Activated CD8-positive, alpha-beta memory T cell treated with anti-CD3 and anti-CD28 coated beads for 4 hours (primary cell): Measurements from ENCODE around the gene MYO1E.
"Not testable (repeated sequence)": the region's sequence is repeated elsewhere in the genome, so short reads cannot be mapped to it uniquely, and the experiment has no call there.

Source experiments
- DNase-seq, 2 donors: peaks; one replicate each; pipeline ENCODE4 v3.0.0-alpha.2; 2020; ENCODE audit warnings: low read depth in 2 of 2

The MYO1E gene

DNA sequence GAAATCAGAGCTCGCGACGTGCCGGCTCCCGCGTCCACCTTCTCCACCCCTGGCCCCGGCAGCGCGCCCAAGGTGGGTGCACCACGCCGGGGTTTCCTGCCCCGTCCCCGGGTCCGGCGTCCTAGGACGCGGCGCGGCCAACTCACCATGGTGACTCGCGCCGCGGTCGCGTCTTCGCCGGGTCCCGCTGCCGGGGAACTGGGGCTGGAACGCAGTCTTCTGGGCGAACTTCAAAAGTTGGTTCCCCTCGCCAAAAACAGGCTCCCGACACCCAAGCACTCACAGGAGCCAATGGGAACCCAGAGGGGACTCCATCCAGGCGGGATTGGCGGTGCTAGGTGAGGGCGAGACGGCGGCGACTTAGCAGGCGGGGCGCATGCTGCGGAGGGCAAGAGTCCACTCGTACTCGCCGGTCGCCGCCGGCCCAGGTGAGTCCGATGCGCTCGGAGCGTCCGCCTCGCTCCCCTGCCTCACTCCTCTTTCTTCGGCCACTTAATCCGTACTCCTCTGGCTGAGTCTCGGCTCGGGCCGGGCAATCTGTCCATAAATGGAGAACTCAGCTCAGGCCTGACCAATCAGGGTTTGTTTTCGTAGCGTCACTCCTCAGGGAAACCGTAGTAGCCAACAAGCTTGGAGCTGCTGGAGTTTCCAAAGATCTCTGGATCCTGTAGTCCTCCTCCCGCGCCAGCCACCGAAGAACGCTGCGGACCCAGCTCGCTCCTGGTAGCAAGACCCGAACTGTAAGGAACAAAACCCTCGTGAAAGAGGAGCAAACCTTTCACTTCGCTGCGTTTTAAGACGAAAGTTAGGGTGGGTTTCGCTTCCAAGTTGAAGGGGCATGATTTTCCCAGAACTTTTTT lies at the start of gene MYO1E:
Gene MYO1E (minus strand): TSS at position 520 of the 860 bp plus-strand sequence. CDS start 371 bp downstream, at position 149.
- DNase-seq: no peak

DNA sequence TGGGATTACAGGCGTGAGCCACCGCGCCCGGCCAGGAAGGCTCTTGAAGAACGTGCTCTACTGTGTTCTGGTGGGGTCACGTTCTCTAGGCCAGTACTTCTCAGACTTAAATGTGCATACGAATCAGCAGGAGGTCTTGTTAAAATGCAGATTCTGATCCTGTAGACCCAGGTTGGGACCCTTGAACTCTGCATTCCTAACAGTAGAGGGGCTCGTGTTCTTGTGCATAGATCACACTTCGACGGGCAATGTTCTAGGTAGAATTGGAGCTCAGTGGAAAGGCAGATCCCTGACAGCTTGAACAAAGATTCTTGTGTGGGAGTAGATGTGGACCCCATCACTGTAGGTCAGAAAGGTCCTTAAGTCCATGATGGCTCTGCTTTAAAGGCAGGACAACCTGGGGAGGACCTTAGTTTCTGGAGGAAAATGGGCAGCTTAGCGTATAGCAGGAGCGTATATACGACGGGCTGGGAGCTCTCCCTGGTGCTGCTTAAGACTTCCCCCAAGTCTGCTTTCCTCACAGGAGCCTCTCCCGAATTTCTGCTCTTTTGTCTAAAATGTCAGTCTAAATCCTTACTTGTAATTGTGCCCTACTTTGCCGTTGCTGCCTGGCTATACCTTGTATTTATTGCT lies 48.4 kb upstream of the MYO1E start:
- DNase-seq: no peak

DNA sequence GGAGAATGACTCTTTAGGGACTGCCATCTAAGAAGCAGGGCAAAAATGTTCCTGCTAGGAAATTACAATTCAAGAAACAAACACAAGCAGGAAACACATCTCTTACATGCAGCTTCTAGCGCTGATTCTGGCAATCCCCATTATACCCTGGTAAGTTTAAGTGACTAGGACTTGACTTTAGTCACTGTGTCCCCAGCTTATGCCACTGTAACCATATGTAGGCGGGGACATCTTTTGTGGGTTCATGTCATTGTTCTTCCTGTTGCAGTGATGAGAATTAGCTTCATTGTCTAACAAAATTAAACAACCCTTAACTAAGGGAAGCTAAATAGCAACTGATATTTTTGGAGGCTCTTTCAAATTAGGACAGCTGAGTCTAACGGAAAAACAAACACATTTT lies 47.4 kb upstream of the MYO1E start:
- DNase-seq: no peak

DNA sequence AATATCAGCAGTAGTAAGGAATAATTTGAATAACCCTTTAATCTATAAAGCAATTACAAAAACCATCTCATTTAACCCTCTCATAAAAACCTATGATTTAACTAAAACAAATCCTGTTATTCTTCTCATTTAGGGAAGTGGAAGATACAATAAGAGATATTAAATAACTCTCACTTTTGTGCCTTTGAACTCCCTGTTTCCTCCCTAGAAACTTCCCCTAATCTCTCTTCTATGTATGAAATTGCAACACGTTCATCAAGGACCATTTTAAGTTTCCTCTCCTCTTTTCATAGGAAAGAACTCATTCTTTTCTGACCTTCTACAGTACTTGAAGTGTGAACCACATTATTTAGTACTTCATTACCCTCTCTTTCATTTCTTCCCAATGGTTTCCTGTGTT lies 46.5 kb upstream of the MYO1E start:
- no peak for DNase-seq

DNA sequence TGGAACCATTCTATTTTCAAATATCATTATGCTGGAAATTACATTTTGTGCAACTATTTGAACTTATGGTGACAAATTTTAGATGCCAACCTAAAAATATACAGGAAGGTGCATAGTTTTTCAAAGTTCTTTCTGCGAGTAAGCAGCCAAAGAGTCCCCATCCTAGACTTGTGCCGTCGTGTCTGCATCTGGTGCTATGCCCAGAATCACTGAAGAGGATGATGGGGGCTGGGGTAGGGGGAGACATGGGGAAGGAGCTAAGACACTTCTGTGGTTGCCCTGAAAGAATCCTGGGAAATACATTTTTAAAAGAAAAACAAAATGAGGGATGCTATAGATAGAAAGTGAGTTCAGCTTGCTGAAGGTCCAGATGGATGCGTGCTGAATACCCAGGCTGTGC lies 44.1 kb upstream of the MYO1E start:
- DNase-seq: no peak

DNA sequence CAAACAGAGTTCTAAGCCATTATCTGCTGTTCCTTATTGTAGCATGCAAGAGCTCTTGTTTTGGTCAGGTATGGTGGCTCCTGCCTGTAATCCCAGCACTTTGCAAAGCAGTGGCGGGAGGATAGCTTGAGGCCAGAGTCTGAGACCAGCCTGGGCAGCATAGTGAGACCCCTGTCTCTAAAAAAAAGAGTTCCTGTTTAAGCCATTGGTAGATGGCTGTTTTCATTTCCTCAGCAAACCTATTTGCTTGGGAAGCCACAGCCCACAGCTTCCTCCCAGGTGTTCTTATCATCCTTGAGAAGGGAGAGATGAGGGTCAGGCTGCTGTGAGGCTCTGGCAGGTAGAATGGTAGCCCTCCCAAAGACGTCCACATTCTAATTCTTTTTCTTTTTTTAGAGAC lies 40.9 kb upstream of the MYO1E start:
- DNase-seq: no peak

DNA sequence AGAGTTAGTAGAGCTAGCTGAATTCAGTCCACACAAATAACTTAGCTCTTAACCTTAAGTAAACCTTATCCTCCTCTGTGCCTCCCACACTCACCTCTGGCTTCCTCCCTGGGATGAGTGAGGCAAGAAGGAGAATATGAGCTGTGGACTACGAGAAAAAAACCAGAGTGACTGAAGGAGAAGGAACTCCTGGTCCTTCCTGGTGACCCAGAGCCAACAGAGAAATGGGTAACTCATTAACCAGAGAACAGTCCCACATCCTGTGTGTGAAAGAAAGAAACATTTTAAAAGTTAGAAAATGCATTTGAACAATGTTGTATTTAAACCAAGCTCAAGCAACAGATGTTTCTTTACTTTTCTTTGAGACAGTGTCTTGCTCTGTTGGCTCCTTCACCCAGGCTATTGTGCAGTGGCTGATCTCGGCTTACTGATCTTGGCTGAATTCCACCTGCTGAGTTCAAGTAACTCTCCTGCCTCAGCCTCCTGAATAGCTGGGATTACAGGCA lies 37.8 kb upstream of the MYO1E start:
- DNase-seq: no peak

DNA sequence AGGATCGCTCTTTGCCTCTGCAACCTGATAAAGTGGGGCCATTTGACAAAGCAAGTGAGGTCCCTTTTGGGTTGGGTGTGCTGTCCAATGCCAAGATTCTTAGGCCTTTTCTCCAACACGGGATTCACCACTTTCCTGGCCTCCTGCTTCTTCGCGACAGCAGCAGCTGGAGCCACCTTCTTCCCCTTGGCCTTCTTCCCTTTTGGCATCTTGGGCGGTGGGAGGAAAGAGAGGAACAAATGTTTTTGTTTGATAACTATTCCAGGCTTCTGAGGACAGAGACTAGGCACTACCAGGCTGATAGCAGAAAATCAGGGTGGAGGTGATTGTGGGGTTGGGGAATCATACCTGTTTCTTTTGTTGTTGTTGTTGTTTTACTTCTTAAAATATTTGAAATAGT lies 35.3 kb upstream of the MYO1E start:
- no peak for DNase-seq

DNA sequence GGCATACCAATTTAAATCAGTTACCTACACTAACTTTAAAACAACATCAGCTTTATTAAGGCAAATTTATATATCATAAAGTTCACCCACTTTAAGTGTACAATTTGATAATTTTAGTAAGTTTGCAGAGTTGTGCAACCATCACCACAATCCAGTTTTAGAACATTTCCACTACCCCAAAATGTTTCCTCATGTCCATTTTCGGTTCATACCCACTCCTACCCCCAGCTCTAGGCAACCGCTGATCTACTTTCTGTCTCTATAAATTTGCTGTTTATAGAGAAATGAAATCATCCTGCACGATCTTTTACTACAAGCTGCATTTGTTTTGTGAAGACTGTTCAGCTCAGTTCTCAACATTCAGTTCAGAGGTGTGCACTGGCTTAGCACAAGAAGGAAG lies 33.8 kb upstream of the MYO1E start:
- DNase-seq: no peak

DNA sequence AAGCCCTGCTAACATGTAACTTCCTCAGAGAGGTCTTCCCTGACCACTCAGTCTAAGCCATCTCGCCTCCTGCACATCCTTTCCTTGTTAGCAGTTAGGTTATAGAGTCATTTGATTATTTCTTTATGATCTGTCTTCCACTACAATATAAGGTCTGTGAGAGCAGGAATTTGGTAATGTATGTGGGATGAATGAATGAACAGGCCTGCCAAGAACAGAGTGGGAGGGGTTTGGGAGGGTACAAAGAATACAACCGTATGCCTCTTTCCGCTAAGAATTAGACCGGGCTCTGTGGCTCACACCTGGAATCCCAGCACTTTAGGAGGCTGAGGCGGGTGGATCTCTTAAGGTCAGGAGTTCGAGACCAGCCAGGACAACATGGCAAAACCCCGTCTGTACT lies 32.4 kb upstream of the MYO1E start:
- no peak for DNase-seq

DNA sequence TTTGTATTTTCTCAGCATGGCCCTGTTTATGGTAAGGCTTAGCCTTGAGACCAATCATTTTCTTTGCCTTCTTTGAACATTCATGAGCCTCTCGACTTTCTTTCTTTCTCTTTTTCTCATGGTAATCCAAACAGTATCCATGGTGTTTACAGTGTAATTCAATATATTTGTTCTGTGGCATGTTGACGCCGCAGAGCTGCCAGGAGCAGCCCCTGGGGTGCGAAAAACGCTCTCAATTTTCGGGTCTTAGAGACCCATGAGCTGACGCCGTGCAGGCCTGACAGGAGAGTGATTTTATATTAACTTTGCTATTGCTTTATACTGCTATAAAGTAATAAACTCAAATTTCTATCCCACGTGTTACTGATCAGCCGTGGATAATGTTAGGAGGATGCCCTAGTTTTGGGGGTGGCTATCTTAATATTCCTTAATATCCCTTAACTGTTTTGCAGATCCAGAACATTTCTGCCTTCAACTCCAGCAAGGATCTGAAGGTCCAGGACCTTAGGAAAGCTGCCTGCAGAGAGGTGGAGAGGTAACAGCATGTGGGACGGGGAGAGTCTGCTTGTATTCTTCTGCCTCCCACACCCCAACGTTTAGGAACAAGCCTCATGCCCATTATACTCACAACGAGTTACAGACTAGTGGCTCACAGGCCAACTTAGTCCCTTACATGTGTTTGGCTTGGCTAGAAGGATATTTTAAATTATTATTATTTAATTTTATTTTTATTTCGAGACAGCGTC lies 29.3 kb upstream of the MYO1E start:
- DNase-seq: no peak

DNA sequence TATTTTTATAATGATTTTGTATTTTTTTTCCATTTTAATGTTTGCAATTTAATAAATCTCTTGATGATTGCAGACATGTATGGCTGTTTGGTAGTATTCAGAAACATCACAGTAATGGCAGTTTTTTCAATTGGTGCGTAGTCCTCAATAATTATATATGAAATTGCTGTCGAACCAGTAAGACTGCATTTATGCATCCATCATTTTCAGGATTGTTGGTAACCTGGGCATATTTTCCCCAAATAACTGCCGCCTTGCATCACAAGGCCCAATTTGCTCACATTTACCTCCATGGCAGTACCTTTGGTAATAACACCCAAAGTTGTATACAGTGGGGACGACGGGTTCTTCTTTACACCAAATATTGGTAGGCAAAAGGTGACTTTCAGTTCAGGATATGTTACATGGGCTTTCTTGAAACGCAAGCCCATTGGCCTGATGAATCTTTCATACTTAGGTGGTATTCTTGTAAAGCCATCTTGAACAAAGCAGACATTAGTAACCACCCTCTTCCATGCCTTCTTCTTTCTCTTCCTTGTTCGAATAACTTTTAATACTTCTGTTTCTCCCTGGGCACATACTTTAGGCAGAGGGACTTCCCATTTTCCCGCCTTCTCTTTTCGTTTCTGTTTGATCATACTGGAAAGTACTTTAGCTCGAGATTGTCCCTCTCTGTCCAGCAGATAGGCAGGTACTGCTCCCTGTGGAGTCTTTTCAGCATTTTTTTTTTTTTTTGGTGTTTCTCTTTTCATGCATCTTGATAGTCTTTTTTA lies 28.6 kb upstream of the MYO1E start:
- not testable (repeated sequence) for DNase-seq

DNA sequence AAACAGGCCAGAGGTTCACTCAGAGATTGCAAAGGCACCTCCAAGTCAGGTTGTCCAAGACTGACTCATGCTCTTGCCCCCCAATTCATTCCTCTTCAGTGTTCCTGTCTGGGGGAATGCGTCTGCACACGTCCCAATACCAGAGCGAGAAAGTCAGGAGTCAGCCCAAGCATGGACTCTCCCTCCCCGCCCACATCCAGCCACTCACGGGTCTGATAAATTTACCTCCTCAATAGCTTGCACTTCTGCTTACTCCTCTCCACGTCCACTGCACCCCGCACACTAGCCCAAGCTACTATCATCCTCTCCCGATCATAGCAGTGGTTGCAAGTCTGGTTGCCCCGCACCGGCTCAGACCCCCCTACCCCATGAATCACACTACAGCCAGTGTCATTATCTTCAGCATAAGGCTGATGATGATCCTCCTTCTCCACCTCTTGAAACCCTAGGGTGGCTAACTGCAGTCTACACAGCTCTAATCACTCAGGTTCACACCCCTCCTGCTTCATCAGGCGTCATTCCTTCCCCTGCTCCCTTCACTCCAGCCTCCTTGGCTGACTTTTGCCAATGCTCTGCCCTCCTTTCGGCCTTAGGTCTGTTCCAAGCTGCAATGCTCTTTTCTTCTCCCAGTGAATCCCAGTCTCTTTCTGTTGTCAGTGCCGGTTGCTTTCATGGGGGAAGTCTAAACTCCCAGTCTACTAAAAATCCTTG lies 27.6 kb upstream of the MYO1E start:
- no peak for DNase-seq

DNA sequence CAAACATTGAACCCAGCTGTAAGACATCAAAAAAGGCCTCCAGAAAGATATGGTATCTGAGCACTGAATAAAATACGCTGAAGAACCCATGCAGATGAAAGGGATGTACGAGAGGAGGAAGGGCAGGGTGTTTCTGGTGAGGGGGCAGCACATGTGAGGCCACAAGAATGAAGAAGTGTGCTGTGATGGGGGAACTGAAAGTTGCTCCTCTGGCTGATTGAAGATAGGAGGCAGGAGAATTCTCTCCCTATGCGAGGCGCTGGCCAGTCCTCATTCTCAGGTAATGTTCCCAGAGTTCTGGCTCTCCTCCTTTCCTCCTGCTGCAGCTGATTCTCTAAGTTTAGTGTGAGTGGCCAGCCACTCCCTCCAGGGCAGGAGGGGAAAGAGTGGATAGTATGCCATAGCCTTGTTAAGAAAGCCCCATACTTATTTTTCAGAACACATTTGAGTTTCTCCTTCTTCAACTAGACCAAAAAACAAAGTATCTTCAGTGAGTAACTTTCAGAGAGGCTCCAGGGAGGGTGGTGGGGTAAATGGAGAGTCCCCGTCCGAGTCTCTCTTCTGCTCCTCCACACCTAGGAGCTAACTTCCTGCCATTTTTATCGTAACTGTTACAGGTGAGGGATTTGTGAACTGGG lies 26.9 kb upstream of the MYO1E start:
- DNase-seq: no peak

DNA sequence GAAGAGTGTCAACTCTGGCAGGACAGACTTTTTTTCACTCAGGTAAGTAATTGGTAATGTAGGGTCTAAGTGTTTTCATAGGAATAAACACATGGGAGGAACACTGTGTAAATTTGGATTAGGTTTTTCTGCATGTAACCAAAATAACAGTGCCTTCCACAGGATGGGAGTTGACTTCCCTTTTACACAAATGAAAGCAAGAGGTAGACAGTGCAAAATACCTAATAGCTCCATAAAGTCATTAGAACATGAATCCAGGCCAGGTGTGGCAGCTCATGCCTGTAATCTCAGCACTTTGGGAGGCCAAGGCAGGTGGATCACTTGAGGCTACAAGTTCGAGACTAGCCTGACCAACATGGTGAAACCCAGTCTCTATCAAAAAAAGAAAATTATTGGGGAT lies 25.5 kb upstream of the MYO1E start:
- no peak for DNase-seq

DNA sequence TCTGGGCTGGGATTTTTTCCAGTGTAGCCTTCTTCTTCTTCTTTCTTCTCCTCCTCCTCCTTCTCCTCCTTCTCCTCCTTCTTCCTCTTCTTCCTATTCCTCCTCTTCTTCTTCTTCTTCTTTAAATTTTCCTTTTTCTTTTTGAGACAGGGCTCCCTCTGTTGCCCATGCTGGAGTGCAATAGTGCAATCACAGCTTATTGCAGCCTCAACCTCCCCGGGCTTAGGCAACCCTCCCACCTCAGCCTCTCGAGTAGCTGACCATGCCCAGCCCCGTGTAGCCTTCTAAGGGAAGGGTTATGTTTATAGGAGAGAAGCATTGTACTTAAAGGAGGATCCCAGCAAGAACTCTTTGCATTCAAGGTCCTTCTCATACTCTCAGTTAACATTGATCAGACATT lies 24.0 kb upstream of the MYO1E start:
- DNase-seq: no peak

DNA sequence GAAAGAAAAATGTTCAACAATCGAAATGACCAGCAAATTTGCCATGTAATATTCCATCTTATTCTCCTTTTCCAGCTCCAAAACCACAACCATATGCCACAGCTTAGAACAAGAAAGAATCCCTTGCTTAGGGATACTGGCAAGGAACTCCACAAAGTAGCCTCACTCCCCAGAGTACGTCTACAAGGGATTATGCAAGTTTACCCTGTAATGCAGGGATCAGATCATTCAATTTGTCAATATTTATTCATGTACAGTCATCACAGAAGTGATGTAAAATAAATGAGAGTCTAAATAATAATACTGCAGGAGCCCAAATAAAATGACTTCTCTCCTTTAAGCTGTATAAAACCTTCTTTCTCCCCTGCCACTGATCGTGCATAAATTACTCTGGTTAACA lies 23.5 kb upstream of the MYO1E start:
- DNase-seq: no peak

DNA sequence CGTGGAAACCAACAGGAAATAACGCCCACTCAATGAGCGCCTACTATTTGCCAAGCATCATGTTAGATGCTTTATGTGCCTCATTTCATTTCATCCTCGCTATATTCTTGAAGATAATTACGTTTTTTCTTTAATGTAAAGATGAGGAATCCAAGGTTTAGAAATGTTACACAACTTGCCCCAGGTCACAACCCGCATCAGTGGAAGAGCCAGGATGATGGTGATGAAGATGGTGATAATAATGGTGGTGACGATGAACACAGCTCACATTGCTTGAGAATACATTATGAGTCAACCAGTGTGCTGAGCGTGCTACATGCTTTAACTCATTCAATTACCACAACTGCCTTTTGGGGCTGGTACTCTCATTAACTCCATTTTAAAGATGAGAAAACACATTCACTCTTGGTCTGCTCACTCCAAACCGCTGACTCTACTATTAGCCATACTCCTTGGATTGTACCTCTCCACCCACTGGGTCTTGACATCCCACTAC lies 21.5 kb upstream of the MYO1E start:
- DNase-seq: no peak

DNA sequence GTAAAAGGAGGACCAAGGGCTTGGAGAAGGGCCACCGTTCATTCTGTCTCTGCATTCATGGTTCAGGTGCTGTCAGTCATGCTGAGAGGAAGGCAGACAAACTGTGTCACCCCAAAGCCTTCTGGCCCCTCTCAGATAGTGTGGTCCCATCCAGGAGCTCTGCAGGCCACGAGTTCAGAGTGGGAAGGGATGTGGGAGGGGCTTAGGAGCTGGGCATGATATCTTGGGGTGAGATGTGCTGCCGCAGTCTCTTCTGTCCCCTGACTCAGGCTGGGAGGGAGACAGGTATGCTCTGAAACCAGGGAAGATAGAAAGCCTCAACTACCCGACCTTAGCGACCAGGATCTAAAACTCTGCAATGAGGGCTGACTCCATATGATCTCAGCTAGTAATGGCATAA lies 19.6 kb upstream of the MYO1E start:
- DNase-seq: no peak

DNA sequence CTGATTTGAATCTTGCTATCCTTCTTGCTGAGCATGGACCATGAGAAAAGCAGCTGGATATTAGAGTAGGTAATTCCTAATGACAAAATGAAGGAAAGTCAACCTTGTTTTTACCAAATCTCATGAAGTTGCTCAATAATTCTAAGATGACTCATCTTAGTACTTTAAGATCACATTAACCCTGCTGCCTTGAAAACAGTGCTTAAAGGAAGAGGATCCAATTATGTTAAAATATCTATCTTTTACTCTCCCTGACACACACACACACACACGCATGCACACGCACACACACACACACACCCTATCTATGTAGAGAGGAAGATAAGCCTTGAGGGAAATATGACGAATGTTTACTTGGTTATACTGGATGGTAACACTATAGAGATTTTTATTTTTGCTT lies 16.0 kb upstream of the MYO1E start:
- no peak for DNase-seq
